Activated naive CD4-positive, alpha-beta T cell (primary cell): ENCODE results near the gene LIN37.
"Not testable (repeated sequence)": the region's sequence is repeated elsewhere in the genome, so short reads cannot be mapped to it uniquely, and the experiment has no call there.

Experiments used
- DNase-seq, 4 experiments: peaks; one replicate each; lab custom pipeline; 2025; lab: John Stamatoyannopoulos, UW

Gene LIN37

DNA sequence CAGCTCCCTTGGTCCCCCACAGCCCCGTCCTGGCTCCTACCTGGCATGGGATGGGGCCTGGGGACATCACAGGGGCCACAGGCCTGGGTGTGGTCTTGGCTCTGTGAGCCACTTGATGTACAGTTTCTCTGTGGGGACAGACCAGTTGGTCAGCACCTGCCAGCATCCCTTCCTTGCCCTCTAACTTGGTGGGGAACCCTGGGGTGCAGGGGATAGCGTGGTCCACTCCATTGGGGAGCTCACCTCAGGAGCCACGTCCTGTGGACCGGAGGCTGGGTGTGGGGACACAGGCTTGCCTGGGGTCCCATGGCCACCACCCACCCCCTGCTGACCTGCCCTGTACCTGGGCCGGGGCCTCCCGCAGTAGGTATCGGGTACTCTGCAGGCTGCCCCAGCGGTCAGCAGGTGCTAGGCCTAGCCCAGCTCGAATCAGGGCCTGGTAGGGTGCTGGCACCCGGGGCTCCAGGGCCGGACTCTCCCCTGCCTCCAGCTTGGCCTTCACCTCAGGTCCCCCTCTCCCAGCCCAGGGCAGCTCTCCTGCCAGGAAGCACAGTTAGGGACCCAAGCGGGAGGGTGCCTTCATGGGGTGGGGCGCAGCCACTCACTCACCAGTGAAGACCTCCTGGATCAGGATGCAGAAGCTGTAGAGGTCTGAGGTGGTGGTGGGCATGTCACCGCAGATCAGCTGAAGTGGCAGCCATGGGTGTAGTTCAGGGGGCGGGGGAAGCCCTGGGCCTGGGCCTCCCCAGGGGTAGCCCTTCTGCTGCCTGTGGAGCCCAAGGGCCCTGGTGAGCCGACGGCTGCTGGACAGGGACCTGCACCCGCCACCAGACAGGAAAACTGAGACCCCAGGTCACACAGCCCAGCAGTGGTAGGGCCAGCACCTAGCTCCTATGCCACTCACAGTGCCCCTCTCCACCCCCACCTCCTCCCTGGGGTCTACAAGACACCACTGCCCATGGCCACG lies 41.9 kb downstream of the LIN37 start:
- no peak for DNase-seq

DNA sequence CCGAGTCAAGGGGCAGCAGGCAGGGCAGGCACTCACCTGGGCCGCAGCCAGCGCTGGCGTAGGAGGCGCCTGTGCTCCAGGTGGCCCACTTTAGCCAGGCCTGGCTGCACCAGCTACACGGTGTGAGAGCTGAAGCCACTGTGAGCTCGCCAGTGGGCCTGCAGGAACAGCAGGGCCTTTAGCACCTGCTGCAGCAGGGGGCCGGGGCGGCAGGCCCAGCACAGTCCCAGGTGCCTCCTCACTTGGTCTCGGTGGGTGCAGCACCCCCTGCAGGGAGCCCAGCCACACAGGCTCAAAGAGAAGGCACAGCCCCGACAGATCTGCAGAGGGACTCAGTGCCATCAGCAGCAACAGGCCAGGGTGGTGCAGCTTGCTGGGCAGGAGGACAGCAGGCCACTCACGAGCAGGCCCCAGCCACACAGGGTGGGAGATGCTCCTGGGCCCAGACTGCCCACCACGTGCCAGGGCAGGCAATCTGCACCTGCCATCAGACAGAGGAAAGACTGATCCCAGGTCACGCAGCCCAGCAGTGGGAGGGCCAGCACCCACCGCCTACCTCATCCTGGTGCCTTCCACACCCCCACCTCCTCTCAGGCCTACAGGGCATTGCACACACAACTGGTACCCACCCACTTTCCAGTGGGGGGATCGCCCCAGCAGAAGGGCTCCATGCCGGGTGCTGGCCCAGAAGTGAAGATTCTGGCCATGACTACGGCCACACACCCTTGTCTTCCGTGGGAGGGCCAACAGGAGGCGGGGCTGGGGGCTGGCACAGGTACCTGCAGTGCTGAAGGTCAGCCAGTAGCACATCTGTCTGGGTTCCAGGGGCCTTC lies 42.8 kb downstream of the LIN37 start:
- no peak for DNase-seq

DNA sequence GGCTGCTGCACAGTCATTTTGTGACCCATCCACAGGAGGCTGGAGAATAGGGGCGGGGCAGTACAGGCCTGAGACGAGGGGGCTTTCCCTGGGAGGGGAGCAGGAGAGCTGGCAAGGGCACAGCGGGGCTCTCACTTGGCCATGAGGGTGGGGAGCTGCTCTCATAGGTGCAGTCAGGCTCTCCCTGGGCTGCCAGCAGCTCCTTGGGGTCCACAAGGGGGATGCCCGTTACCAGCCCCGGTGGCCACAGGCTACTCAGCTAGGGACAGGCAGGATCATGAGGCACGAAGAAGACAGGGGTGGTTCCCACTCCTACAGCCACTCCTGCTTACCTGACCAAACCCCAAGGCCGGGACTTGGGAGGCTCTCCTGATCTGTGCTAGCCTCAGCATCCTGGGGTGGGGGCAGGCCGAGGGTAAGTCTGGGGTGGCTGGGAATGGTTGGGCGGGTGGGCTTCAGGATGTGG lies 43.5 kb downstream of the LIN37 start:
- DNase-seq = no peak

DNA sequence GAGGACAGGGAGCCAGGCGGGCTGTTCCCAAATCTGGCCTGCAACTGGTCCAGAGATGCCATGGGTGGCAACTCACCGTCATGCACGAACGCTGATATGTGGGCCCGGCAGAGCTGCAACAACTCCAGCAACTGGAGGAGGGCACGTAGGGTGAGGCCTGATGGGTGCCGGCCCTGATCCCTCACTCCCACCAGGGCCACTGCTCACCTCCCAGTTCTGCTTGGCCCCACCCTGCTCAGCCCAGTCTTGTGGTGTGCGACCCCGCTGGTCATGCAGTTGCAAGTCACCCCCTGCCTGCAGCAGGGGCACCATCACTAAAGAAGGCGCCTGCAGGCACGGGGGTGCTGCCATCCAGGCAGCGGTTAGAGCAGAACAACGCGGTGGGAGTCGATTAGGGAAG lies 43.9 kb downstream of the LIN37 start:
- DNase-seq = no peak

DNA sequence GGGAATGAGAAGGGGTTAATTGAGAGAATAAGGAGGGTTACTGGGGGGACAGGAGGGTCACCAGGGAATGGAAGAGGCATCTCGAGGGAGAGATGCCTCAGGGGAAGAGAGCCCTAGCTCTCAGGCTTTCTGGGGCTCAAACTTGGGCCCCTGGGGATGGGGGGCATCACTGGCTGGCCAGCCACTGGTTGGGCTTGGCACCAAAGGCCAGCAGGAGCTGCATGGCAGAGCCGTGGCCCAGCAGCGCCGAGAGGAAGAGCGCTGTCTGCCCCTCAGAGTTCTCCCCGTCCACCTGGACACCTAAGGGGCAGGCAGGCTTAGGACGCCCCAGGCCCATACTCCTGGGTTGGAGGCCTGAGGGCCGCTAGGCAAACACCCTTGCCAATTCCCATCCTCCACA lies 44.5 kb downstream of the LIN37 start:
- no peak for DNase-seq

DNA sequence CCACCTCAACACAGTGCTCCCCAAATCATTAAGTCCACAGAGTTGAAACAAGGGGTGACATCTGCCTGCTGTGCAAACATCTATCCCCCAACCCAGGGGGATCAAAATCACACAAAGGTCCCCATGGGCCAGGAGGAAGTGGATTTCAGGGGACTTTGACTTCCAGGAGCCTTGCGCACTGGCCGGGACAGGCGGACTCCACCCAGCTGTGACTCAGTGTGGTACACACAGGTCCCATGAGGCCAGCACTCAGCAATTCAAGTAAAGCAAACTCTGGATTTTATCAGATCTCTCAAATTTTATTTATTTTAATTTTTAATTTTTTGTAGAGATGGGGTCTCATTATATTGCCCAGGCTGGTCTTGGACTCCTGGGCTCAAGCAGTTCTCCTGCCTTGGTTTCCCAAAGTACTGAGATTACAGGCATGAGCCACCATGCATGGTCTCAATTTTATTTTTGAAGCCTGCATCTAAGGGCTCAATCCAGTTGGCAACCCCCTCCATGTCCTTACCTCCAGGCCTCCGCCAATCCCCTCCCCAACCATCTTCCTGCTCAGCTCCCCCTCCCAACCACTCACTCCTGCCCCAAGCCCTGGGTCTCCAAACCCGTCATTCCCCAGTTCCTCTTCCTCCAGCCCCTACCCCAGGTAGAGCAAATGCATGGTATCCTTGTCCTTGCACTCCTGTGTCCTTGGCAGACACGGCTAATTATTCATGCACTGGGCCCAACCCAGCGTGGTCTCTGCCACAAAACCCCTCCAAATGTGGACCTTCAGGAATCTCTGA lies 45.2 kb downstream of the LIN37 start:
- no peak for DNase-seq

DNA sequence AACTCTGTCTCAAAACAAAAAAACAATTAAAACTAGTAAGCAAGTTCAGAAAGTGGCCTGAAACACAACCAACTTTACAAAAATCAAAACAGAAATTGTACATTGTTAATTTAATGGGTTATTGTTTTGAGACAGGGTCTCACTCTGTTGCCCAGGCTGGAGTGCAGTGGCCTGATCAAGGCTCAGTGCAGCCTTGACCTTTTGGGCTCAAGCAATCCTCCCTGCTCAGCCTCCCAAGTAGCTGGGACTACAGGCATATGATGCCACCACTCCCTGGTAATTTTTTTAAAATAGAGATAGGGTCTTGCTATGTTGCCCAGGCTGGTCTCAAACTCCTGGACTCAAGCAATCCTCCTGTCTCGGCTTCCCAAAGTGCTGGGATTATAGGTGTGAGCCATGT lies 47.2 kb downstream of the LIN37 start:
- not testable (repeated sequence) for DNase-seq

DNA sequence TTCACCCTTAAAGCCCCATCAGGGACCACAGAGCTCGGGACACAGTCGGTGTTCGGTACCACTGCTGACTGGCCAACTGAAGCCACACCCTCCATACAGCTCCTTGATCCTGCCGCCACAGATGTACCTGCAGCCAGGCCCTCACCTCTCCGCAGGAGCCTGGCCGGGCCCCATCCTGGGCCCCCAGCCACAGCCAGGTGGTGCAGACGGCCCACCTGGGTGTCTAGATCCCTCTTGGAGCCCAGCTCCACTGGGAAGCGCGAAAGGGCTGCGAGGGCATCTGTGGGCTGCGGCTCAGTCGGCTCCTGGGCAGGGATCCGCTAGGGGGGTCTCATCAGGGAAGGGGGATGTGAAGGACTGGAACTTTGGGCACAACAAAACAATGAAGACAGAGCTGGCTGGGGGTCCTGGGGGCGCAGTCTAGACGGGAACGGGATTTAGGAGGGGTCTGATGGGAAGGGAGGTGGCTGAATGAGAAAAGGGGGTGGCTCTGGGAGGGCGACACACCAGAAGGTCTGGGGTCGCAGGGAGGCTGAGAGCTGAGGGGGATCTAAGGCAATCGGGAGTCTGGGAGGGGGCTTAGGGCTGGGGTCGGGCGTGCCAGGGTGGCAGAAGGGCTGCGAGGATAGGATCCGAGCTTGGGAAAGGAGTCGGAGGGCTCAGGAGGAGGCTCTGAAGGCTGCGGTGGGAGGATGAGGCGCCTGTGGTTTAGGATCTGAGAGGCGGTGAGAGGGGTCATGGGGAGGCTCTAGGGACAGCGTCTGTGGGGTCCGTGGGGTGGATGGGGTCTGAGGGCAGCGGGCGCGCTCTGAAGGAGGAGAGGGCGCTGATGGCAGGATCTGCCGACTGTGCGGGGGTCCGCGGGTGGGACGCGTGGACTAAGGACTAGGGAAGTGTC lies 48.5 kb downstream of the LIN37 start:
- DNase-seq = no peak

DNA sequence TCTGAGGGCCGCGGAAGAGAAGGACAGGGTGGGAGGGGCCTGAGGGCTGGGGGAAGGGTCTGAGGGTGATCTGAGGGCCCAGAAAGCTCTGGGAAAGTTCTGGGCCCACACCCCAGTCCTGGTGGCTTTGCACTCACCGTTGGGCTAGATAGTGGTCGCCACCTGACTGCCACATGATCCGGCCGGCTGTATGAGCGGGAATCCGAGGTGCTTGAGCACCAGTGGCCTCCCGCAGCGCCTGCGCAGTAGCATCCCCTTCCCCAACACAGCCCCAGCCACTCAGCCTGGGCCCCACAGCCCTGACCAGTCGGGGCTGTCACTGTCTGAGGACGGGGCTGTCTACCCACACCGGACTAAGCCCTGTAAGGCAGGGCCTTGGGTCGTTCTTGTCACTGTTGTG lies 49.3 kb downstream of the LIN37 start:
- DNase-seq = no peak

DNA sequence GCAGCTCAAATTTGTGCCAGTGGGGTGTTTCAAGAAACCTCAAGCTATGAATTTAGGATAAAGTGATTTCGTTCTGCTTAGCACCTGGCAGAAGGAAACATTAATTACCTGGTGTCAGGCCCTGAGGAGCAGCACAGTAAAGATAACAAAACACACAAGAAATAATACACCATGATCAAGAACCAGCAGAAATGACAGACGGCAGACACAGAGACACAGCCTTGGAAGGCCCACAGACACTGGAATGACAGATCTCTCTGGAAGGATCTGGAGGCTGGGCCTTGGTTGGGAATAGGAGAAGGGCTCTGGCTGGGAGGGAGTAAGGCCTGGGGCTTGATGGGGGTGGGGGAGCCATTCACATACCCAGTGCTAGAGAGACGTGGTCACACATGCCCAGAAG lies 53.5 kb downstream of the LIN37 start:
- DNase-seq = no peak
